Activated CD4-positive, alpha-beta T cell treated with anti-CD3 and anti-CD28 coated beads for 24 hours (primary cell): ENCODE results near the gene KLHDC8A.
"Not testable (repeated sequence)": the region's sequence is repeated elsewhere in the genome, so short reads cannot be mapped to it uniquely, and the experiment has no call there.

Experiments
- DNase-seq, 2 donors: peaks; one replicate each; pipeline ENCODE4 v3.0.0-alpha.2; 2020; ENCODE audit warnings: low read depth in 2 of 2

KLHDC8A gene

DNA sequence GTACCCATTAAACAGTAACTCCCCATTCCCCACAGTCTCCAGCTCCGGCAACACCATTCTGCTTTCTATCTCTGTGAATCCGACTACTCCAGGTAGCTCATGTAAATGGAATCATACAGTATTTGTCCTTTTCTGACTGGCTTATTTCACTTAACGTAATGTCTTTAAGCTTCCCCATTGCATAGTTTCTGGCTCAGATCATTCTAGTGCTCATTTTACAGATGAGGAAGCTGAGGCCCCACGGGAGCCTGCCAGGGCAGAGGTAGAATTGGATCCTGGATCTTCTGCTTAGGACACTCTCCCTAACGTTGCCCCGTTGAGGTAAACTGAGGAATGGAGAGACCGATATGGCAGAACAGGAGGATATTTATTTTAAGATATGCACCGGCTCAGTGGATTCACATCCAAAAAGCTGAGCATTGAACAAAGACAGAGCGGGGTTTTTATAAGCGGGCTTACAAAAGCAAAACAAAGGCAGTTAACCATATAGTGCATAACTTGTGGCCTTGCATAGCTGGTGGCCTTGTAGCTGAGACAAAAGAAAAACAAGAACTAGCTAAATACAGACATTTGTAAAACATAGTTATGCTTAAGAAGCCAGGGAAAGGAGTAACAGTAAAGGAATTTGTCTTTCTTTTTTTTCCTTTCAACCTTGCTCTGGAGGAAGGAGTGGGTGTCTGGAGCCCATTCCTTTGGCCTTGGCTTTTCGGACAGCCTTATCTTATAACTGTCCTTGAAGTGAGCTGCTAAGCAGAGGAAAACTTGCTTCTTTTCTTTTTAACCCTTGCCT lies 15.3 kb upstream of the KLHDC8A start:
- no peak for DNase-seq

DNA sequence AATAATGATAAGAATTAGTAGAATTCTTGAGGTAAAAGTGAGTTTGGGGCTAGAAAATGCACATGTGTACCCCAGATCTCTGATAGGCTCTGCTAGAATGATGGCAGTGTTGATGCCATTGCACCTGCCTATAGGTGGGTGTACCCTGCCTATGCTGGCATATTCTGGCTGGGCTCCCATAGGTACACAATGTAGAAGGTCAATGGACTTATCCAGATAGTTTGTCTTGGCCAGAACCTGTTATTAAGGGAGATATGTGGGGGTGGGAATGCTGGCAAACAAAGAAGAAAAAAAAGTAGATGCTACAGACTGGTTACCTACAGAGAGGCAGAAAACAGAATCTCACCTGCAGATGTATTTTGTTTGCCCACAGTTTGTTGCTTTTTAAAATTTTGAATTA lies 14.1 kb upstream of the KLHDC8A start:
- DNase-seq: no peak

DNA sequence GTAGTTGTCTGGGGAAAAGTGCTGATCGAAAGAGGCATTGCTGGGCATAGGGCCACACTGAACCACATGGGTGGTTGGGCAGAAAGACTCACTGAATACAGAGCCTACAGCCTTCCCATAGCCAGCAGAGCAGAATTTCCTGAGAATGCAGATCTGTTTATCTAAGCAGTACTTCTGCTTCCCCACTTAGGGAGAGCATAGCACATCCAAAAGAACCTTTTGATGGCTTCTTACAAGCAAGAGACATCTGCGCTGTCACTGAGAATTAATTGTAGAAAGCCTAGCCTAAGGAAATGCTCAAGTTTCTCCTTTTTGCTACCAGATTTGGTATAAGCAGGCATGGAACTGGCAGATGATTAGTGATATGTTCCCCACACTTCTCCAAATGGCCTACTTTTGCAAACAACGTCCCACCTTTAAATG lies 13.0 kb upstream of the KLHDC8A start:
- DNase-seq: no peak

DNA sequence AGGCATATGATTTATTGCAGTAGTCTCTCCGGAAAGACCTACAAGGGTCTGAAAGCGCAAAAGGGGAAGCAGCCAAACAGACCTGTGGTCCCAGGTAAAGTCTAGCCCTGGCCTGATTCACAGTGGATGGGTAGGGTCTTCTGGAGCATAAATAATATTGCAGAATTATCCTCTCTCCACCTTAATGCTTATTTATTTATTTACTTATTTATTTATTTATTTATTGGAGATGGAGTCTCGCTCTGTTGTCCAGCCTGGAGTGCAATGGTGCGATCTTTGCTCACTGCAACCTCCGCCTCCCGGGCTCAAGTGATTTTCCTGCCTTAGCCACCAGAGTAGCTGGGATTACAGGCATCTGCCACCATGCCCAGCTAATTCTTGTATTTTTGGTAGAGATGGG lies 11.8 kb upstream of the KLHDC8A start:
- DNase-seq: no peak

DNA sequence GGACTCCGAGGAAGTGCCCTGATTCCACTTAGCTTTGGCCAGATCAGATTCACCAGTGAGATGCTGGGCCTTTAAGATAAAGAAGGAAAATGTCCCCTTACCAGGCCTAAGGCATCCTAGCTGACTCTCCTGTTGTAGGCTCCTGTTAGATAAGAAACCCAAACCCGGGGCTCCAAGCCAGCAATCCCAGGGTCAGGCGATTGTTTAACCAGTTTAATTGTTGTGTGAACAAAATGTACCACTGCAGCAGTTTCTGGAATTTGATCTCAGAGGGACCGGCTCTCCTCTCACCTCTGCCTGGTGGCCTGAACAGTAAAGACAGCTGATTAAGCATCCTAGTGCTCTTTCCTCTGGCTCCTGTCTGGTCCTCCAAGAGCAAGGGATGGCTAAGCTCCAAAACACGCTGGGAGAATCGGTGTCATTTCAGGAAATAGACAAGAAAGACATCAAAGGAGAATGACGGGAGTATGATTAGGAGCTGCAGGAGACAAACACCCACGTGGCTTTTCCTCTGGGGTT lies 9.3 kb upstream of the KLHDC8A start:
- no peak for DNase-seq

DNA sequence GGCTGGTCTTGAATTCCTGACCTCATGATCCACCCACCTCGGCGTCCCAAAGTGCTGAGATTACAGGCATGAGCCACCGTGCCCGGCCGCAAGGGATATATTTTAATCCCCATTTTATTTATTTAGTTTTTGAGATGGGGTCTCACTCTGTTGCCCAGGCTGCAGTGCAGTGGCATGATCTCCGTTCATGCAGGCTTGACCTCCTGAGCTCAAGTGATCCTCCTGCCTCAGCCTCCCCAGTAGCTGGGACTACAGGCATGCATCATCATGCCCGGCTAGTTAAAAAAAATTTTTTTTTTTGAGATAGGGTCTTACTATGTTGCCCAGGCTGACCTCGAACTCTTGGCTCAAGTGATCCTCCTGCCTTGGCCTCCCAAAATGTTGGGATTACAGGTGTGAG lies 8.4 kb upstream of the KLHDC8A start:
- not testable (repeated sequence) for DNase-seq

DNA sequence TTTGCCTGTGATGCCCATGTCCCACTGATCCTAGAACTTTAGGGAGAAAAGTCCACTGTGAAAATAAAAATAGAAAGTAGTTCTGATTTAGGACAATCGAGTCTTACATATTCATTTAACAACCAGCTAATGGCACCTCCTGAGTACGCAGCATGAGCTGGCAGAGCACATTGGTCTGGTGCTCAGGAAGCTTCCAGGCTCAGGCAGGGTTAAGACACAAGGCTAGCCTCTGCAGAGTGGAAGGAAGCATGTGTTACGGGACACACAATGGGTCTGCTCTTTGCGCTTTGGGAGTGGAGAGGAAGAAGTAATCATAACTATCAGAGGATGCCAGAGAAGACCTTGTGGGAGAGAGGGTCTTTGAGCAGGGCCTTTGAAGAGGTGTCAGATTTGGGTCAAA lies 4.2 kb upstream of the KLHDC8A start:
- no peak for DNase-seq

DNA sequence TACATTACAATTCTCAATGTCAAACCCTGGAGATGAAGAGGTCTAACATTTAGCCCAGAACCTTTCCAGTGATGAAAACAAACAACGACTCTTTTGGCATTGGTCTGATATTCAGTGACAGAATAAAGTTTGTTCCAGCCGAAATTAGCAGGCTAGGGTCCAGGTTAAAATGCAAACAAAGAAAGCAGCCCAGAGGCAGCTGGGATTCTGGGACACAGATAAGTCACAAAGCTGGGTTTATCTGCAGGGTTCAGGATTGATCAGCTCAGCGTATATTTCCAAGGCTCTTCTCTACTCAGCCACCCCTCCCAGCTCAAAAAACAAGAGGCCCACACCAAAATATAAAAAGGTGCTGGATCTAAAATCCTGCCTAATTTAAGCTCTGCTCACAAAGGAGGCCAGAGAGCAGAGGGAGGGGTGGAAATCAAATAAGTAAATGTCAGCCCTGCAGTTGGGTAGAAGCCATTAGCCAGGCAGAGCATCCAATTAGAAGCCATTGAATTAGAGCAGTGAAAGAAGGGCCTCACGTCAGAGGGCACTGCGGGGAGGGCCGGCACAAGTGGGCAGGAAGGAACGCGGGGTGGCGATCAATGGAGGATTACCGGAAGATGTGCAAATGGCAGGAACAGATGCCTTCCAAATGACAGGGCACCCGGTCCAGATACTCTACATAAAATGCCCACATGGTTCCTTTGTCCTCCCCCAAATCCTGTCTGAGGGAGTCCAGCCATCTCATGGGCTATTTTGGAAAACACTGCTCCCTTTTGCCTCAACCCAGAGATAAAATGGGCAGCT lies 3.2 kb upstream of the KLHDC8A start:
- no peak for DNase-seq

DNA sequence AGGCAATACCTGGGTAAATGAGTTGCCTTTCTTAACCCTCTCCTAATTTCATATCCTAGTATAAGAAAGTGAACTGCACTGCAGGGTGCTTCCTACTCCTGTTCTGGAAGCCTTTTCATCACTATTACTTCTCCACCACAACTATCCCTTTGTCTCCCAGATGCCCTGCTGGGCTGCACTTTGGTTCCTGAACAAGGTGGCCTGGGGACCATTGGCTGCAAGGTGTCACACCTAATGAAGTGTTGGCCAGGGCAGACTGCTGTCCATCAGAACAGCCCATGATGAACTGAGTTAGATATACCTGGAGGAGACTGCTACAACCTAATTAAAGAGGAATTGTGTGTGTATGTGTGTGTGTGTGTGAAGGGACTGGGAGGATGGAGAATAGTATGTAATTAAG lies 1.9 kb upstream of the KLHDC8A start:
- DNase-seq: no peak

DNA sequence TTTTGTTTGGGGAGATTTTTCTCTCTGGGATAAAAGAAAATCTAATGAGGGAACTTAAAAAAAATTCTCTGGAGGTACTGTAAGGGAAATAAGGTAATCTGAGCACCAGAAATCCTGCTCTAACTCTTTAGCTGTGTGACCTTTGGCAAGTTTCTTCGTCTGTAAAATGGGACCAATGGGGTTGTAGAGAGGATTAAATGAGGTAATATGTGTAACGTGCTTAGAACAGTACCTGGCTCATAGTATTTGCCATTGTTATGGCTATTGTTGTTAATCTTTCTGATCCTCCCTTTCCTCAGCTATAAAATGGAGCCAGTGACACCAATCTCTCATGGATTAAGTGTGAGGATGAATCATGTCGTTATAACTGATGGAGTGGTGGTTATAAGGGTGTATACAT lies 845 bp upstream of the KLHDC8A start:
- DNase-seq: no peak

DNA sequence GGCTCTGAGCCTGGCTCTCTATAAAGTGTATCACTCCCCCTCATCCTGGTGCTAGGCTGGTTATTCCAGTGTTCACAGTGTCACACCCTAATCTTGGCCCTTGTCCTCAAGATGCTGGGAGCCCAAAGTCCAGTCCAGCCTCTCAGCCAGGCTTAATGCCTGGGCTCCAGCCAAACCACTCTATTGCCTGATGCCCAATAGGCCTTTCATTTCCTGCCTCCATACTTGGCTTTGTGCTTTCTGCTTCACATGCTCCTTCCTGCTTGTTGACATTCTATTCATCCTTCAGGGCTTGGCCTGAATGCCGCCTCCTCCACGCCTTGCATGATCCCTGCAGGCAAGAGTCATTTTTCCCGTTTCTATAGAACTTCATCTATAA lies 1.7 kb downstream of the KLHDC8A start:
- DNase-seq: no peak

DNA sequence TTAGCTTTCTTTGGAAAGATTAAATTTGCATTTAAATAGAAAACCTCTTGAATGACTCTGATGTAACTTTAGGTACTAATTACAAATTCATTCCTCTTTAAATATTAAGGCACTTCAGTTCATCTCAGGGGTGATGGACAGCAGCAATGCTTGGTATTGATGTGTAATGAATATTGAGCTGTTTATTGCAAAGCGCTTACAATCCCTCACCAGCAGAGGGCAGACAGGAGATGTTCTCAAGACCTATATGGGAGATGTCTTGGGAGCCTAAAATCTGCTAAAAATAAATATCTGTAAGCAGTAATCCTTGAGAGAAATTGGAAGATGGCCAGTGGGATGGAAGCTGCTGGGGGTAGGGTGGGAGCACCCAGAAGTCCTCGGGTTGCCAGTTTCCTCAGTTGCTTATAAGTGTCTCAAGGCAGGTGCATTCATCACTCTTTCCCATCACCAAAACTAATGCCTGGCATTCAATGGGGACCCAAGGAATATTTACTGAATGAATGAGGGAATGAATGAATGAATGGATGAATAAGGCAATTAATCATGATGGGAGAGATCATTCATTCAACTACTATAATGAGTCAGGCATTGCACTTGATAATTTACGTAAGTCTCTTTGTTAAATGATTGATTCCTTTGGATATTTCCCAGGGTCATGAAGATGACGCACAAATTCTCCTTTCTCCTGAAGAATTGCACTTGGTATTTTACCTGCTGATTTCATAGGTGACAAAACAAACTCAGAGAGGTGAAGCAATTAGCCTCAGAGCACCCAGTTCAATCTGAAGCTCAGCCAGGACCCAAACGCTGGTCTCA lies 2.3 kb downstream of the KLHDC8A start:
- peak; percentile 40 to 57 for DNase-seq

DNA sequence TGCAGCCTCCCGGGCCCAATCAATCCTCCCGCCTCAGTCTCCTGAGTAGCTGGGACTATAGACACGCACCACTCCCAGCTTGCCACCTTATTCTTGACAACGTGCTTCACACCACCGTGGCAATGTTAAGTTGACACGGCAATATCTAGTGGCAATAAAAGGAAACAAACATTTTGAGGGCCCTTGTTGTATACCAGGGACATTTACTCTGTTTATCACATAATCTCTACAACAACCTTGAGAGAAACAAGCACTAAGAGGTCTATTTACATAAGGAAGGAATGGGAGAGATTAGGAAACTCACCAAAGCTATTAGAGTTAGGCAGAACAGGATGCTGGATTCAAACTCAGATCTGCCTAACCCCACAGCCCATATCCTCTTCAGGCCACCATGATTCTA lies 3.1 kb downstream of the KLHDC8A start:
- DNase-seq: no peak

DNA sequence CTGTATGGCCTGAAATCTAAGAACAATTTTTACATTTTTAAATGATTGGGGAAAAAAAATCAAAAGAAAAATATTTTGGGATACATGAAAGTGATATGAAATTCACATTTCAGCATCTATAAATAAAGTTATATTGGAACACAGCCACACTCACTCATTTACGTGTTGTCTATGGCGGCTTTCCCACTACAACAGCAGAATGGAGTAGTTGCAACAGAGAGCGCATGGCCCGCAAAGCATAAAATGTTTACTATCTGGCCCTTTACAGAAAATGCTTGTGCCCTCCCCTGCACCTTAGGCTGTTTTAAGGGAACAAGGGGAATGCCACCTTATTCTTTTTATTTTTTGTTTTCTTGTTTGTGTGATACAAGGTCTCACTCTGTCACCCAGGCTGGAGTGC lies 3.5 kb downstream of the KLHDC8A start:
- no peak for DNase-seq

DNA sequence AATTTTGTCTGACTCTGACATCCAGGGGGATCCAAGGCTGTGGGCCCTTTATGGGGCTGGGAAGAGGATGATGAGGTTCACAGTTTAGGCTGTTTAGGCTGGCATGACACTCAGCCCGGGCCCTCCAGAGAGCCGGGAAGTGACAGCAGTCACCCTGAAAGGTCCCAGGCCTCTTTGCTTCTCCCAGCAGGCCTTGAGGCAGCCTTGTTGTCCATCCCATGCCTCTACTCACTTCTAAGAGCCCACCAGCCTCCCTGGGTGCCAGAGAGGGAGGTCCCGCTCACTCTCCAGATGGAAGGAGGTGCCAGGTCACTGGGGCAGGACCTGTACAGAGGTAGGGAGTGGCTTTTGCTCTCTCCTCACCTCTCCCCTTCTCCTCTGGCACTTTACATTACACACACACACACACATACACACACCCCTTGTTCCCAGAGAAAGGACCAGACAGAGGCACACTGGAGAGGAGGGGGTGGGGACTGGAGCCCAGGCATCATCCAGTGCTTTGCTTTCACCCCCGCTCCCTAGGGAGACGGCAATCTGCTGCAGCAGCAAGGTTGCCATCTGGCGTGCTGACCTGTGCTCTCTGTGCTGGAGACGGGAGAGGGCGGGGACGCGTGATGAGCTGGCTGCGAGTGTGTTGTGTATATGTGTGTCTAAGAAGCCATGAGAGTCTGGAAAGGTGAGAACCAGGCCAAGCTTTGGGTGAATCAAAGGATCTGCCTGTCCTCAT lies 4.6 kb downstream of the KLHDC8A start:
- no peak for DNase-seq

DNA sequence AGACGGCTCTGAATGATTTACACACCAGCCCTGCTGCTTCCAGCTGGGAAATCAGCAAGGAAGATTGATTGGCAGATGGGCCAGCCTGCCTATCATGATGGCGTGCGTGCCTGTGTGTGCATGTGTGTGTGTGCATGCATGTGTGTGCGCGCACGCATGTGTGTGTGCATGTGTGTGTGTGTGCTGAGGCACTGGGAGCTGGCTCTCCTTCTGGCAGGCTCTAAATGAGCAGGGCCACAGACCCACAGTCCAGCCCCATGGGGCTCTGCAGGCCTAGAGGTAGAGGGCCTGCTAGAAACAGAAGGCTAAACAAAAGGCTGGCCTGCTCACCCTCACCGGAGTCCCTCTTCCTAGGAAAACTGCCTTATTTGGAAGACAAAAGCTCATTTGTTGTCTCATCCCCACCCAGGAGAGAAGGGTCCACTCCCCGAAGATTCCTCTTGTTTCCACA lies 6.0 kb downstream of the KLHDC8A start:
- no peak for DNase-seq

DNA sequence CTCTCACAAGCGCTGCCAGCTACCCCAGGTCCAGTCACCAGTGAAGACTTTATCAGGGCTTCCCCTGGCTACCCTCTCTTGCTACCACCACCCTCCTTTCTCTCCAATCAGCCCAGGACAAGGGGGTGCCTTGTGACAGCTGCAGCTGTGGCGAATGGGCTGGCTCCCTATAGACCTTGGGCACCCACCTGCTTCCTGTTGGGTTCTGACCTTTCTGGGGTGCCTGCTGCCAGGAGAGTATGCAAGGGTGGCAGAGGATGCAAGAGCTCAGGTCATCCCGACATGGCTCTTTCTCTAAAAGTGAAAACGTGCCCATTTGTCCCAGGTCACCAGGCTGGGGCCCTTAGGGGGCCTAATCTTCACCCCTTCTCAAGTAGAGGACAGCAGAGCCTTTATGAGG lies 6.6 kb downstream of the KLHDC8A start:
- no peak for DNase-seq

DNA sequence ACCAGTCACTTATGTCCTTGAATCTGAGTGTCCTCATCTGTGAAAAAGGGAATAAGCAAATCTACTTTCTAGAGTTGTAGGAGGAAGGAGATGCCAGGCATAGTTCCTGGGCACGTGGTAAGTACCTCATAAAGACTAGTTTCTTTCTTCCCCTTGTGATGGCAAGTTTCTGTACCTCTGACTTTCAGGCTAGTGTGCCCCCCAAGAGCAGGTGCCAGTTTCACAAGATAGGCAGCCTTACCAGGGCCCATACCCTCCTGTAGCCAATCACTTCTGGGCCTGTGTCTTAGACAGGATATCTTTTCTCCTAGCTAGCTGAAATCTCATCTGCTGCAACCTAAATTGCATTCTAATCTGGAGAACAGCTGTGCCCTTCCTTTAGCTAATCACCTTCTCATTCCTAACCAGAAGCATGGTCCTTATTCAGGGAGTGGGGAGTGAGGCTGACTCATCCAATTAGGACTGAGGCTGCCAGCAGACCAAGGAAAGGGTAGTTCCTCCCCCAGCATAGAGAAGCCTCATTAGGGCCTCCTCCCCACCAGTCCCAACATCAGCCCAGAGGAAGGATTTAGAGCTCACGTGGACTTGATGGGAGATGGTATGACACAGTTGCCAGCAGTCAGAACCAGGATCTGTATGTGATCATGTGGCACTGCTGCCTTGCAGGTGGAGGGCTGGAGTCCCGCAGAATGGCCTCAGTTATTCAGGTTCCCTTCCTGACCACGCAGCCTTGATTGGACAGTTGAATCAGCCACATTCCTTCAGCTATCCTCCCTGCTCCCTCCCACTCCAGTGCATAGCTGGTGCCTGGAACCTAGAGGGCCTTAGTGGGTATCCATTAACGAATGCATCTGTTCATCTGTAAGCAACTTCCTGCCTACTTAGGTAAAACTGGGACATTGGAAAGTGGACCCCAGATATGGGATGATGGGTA lies 7.9 kb downstream of the KLHDC8A start:
- no peak for DNase-seq

DNA sequence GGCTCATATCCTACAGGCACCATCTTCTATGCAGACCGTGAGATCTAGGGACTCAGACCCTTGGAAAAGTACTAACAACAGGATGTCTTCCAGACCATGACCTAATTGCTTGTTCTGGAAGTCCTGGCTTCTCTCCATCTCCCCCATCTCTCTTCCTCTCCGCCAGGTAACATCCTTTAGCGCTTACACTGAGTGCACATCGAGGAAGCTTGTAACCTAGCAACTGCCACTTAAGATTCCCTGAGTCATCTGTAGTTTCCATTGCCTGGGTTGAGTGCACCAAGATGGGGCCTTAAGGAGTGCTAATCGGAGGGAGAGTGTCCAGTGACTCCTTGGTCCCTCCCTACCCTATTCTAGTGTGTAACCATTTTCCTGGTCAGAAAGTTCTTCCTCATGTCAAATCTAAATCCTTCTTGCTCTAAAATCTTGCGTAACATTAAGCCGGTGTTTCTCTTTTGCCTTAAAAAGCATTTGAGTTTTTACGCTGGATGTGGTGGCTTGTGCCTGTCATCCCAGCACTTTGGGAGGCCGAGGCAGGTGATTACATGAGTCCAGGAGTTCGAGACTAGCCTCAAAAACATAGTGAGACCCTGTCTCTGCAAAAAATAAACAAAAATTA lies 9.7 kb downstream of the KLHDC8A start:
- no peak for DNase-seq

DNA sequence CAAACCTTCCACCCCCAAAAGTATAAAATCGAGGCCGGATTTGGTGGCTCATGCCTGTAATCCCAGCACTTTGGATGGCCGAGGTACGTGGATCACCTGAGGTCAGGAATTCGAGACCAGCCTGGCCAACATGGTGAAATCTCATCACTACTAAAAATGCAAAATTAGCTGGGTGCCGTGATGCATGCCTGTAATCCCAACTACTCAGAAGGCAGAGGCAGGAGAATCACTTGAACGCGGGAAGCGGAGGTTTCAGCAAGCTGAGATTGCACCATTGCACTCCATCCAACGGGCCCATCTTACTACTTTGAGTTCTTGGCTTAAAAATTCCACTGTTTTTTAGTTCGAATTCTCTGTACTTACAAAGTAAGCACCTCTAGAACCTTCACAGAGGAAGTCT lies 11.0 kb downstream of the KLHDC8A start:
- no peak for DNase-seq
